K562 (cell line): ENCODE measurements around the gene CALCOCO2. TPM values are rescaled to one million over a fixed set of nuclear protein-coding genes. Genes with fewer than 3 reads are reported as not detected.
A peak's percentile ranks its signal among the peaks of the same experiment; 100 is the strongest.

Experiments used
- ATF7 ChIP-seq: fragments of 450-650 bp; IDR thresholded peaks from 2 replicates; pipeline ENCODE4 v1.7.1; 2014; ENCODE audit warnings: mild to moderate bottlenecking, moderate library complexity
- BMI1 ChIP-seq: fragments of 150-350 bp; IDR thresholded peaks from 2 replicates; pipeline ENCODE4 v1.6.1; 2014; ENCODE audit warnings: low read length
- CCAR2 ChIP-seq: fragments of 200-400 bp; formaldehyde crosslinking; IDR thresholded peaks from 2 replicates; pipeline ENCODE4 v1.6.1; 2017; ENCODE audit warnings: mild to moderate bottlenecking, low read depth, low read length
- E2F3 ChIP-seq: fragments of 250-450 bp; sonication (Bioruptor Pico); IDR thresholded peaks from 2 replicates; pipeline ENCODE4 v1.4.0; 2020; ENCODE audit warnings: mild to moderate bottlenecking
- FOXP1 ChIP-seq: sonication (generic); formaldehyde crosslinking; IDR thresholded peaks from 2 replicates; pipeline ENCODE4 v1.8.0; 2022; ENCODE audit warnings: mild to moderate bottlenecking, missing genetic modification reagents
- GATAD2B ChIP-seq: fragments of 450-650 bp; IDR thresholded peaks from 2 replicates; pipeline ENCODE4 v1.6.1; 2017; ENCODE audit warnings: mild to moderate bottlenecking, borderline replicate concordance
- HIVEP1 ChIP-seq: fragments of 250-450 bp; sonication (Bioruptor Pico); IDR thresholded peaks from 2 replicates; pipeline ENCODE4 v1.4.0; 2020; ENCODE audit warnings: mild to moderate bottlenecking
- KAT7 ChIP-seq: sonication (generic); formaldehyde crosslinking; IDR thresholded peaks from 2 replicates; pipeline ENCODE4 v1.8.0; 2022; ENCODE audit warnings: missing genetic modification reagents, mild to moderate bottlenecking, borderline replicate concordance
- LCOR ChIP-seq: sonication (generic); formaldehyde crosslinking; IDR thresholded peaks from 2 replicates; pipeline ENCODE4 v1.8.0; 2022; ENCODE audit warnings: mild to moderate bottlenecking, missing genetic modification reagents
- MAZ ChIP-seq, 2 experiments: fragments of 450-650 bp in 1 of 2; sonication (generic) in 1 of 2; formaldehyde crosslinking; IDR thresholded peaks in 1 of 2; conservative IDR thresholded peaks in 1 of 2; 2 replicates each; pipeline versions ENCODE4 v1.4.0 to v1.5.0; 2020; ENCODE audit warnings: mild to moderate bottlenecking in 1 of 2, missing genetic modification reagents in 1 of 2
- MIER1 ChIP-seq: fragments of 450-650 bp; IDR thresholded peaks from 2 replicates; pipeline ENCODE4 v1.6.1; 2016; ENCODE audit warnings: antibody characterized with exemption, mild to moderate bottlenecking, low read depth
- MTA2 ChIP-seq: fragments of 450-650 bp; IDR thresholded peaks from 2 replicates; pipeline ENCODE4 v1.6.1; 2016; ENCODE audit warnings: low read depth
- NR2C1 ChIP-seq, 2 experiments: fragments of 450-650 bp; IDR thresholded peaks; 2 replicates each; pipeline ENCODE4 v1.6.1; 2017; ENCODE audit warnings: mild to moderate bottlenecking in 2 of 2, antibody characterized with exemption in 1 of 2, inconsistent platforms in 1 of 2, missing compliant biosample characterization in 1 of 2, missing genetic modification characterization in 1 of 2
- NR3C1 ChIP-seq: sonication (generic); formaldehyde crosslinking; IDR thresholded peaks from 2 replicates; pipeline ENCODE4 v1.8.1; 2022; ENCODE audit warnings: missing genetic modification reagents
- POLR2AphosphoS2 ChIP-seq: IDR thresholded peaks from 2 replicates; pipeline ENCODE4 v1.6.1; 2012; ENCODE audit warnings: low read length, improper control_type of control experiment
- POLR2B ChIP-seq: fragments of 450-650 bp; IDR thresholded peaks from 2 replicates; pipeline ENCODE4 v1.6.1; 2018; ENCODE audit warnings: low read depth; ENCODE audit not compliant: partially characterized antibody
- POLR2G ChIP-seq: fragments of 200-400 bp; formaldehyde crosslinking; IDR thresholded peaks from 2 replicates; pipeline ENCODE4 v1.6.1; 2017; ENCODE audit warnings: low read depth, mild to moderate bottlenecking, antibody characterized with exemption, low read length, moderate library complexity
- SAFB ChIP-seq: fragments of 200-400 bp; formaldehyde crosslinking; IDR thresholded peaks from 2 replicates; pipeline ENCODE4 v1.6.1; 2017; ENCODE audit warnings: low read depth, low read length, borderline replicate concordance
- ZNF12 ChIP-seq: sonication (generic); formaldehyde crosslinking; IDR thresholded peaks from 2 replicates; pipeline ENCODE4 v1.4.0; 2020; ENCODE audit warnings: mild to moderate bottlenecking, missing genetic modification reagents
- ZNF589 ChIP-seq: fragments of 200-800 bp; sonication (Bioruptor generic); IDR thresholded peaks from 2 replicates; pipeline ENCODE4 v1.6.1; 2016; ENCODE audit warnings: low read depth, missing genetic modification characterization, missing compliant biosample characterization
- ZSCAN29 ChIP-seq: fragments of 450-650 bp; IDR thresholded peaks from 2 replicates; pipeline ENCODE4 v1.6.1; 2017
- polyA plus RNA-seq, 8 experiments: library from polyadenylated mRNA; depleted of rRNA in 4 of 8; stranded (reverse) in 5 of 8; unstranded in 3 of 8; fragments of >200 nt; fragmentation: Nextera tagmentation in 2 of 8; fragmentation: Illumina TruSeq in 1 of 8; extraction: Ambion mirVana in 2 of 8; extraction: Trizol in 1 of 8; gene quantifications; 2 replicates each; pipeline versions ENCODE4 v1.2.1 to v1.2.3, GENCODE V29; 2011 to 2014; ENCODE audit warnings: inconsistent platforms in 1 of 8, missing spikeins in 1 of 8
- total RNA-seq, 7 experiments: library from RNA; depleted of rRNA in 6 of 7; stranded (reverse); fragments of >200 nt in 6 of 7; fragmentation: Illumina TruSeq in 2 of 7; extraction: Trizol in 2 of 7; gene quantifications; 2 replicates each; pipeline versions ENCODE4 v1.2.1 to v1.2.3, GENCODE V29; 2011 to 2021; ENCODE audit warnings: low replicate concordance in 1 of 7
- TF ChIP-seq, protein P1 (sequence below): fragments of 450-650 bp; IDR thresholded peaks from 2 replicates; pipeline ENCODE4 v1.6.1; 2017; ENCODE audit warnings: antibody characterized with exemption, mild to moderate bottlenecking
- TF ChIP-seq, protein P2 (sequence below), 3 experiments: IDR thresholded peaks in 2 of 3; conservative IDR thresholded peaks in 1 of 3; 2 replicates each; pipeline ENCODE4 v1.5.1; 2011 to 2012; ENCODE audit warnings: low read length in 3 of 3, mild to moderate bottlenecking in 3 of 3, control low read depth in 2 of 3, improper control_type of control experiment in 1 of 3, inconsistent platforms in 1 of 3, low read depth in 1 of 3, mixed read lengths in 1 of 3, moderate library complexity in 1 of 3; ENCODE audit not compliant: insufficient read depth in 2 of 3

The CALCOCO2 gene
- total and polyA plus RNA-seq, 9 of the 15 experiments (the other 6 are each of a cell fraction or from before 2014, with no cell fraction given) = 24.1 to 87.3 (median 67.5) TPM

- TF ChIP-seq NR3C1 (0 out of 2 replicates have a peak, but pooled peaks have one; percentile 30), MIER1 (no peak), ZSCAN29 (no peak), POLR2AphosphoS2 (no peak), ZNF12 (peak; percentile 29; the same call in 1 of the 2 replicates), HIVEP1 (CRISPR knock-in tag) (no peak), E2F3 (CRISPR knock-in tag) (0 out of 2 replicates have a peak, but pooled peaks have one; percentile 43), CCAR2 (no peak), POLR2G (peak; percentile 92), POLR2B (peak; percentile 81), GATAD2B (no peak), KAT7 (CRISPR knock-in tag) (no peak), FOXP1 (CRISPR knock-in tag) (peak; percentile 67; the same call in 1 of the 2 replicates), MTA2 (no peak), SAFB (peak; percentile 35; the same call in 1 of the 2 replicates), ATF7 (peak; percentile 88), NR2C1 (IDR thresholded peaks at IDR 0.05) (peak; percentile 57), NR2C1 (tag; IDR thresholded peaks at IDR 0.05) (peak; percentile 79), BMI1 (no peak), ZNF589 (CRISPR knock-in tag) (no peak), LCOR (CRISPR knock-in tag) (no peak), MAZ (CRISPR knock-in tag; conservative IDR thresholded peaks at IDR 0.05 in 1 of 2, IDR thresholded peaks at IDR 0.05 in 1 of 2) (peak; percentile 83 to 88)
- TF ChIP-seq, protein P1, sequence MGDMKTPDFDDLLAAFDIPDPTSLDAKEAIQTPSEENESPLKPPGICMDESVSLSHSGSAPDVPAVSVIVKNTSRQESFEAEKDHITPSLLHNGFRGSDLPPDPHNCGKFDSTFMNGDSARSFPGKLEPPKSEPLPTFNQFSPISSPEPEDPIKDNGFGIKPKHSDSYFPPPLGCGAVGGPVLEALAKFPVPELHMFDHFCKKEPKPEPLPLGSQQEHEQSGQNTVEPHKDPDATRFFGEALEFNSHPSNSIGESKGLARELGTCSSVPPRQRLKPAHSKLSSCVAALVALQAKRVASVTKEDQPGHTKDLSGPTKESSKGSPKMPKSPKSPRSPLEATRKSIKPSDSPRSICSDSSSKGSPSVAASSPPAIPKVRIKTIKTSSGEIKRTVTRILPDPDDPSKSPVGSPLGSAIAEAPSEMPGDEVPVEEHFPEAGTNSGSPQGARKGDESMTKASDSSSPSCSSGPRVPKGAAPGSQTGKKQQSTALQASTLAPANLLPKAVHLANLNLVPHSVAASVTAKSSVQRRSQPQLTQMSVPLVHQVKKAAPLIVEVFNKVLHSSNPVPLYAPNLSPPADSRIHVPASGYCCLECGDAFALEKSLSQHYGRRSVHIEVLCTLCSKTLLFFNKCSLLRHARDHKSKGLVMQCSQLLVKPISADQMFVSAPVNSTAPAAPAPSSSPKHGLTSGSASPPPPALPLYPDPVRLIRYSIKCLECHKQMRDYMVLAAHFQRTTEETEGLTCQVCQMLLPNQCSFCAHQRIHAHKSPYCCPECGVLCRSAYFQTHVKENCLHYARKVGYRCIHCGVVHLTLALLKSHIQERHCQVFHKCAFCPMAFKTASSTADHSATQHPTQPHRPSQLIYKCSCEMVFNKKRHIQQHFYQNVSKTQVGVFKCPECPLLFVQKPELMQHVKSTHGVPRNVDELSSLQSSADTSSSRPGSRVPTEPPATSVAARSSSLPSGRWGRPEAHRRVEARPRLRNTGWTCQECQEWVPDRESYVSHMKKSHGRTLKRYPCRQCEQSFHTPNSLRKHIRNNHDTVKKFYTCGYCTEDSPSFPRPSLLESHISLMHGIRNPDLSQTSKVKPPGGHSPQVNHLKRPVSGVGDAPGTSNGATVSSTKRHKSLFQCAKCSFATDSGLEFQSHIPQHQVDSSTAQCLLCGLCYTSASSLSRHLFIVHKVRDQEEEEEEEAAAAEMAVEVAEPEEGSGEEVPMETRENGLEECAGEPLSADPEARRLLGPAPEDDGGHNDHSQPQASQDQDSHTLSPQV = no peak
- TF ChIP-seq, protein P2, sequence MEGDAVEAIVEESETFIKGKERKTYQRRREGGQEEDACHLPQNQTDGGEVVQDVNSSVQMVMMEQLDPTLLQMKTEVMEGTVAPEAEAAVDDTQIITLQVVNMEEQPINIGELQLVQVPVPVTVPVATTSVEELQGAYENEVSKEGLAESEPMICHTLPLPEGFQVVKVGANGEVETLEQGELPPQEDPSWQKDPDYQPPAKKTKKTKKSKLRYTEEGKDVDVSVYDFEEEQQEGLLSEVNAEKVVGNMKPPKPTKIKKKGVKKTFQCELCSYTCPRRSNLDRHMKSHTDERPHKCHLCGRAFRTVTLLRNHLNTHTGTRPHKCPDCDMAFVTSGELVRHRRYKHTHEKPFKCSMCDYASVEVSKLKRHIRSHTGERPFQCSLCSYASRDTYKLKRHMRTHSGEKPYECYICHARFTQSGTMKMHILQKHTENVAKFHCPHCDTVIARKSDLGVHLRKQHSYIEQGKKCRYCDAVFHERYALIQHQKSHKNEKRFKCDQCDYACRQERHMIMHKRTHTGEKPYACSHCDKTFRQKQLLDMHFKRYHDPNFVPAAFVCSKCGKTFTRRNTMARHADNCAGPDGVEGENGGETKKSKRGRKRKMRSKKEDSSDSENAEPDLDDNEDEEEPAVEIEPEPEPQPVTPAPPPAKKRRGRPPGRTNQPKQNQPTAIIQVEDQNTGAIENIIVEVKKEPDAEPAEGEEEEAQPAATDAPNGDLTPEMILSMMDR (IDR thresholded peaks at IDR 0.05 in 2 of 3, conservative IDR thresholded peaks at IDR 0.05 in 1 of 3; ENCODE audit: insufficient read depth in 2 of 3, low read depth in 1 of 3, low read length in 3 of 3) = 0 out of 6 replicates have a peak, but pooled peaks of 2 of the 3 experiments have one; percentile 5 to 16
These were observed at the start of gene CALCOCO2 (continued) for GRCh38 chr17:48830840-48831548.
